OCI-M2 (cell line): ENCODE data around the gene NPAS3.

Source experiments
- DNase-seq: peaks from one replicate; lab custom pipeline; 2025; ENCODE audit not compliant: unreplicated experiment; lab: John Stamatoyannopoulos, UW

The NPAS3 gene

GRCh38 chr14:33165144-33165925, 226.7 kb downstream of the NPAS3 start:
- no peak for DNase-seq

- no peak for DNase-seq
Measured at GRCh38 chr14:33165926-33166289, 227.2 kb downstream of the NPAS3 start.

GRCh38 chr14:33175951-33176350, 237.3 kb downstream of the NPAS3 start:
- DNase-seq: no peak

GRCh38 chr14:33184587-33184986, 245.9 kb downstream of the NPAS3 start:
- DNase-seq: no peak

GRCh38 chr14:33186656-33187055, 248.0 kb downstream of the NPAS3 start:
- no peak for DNase-seq

- DNase-seq: no peak
Measured at GRCh38 chr14:33188880-33189279, 250.2 kb downstream of the NPAS3 start.

GRCh38 chr14:33191855-33192254, 253.2 kb downstream of the NPAS3 start:
- no peak for DNase-seq

- no peak for DNase-seq
Measured at GRCh38 chr14:33194551-33194950, 255.9 kb downstream of the NPAS3 start.

GRCh38 chr14:33198684-33199083, 260.0 kb downstream of the NPAS3 start:
- DNase-seq: no peak

GRCh38 chr14:33201116-33201515, 262.4 kb downstream of the NPAS3 start:
- DNase-seq: no peak

- no peak for DNase-seq
Measured at GRCh38 chr14:33206981-33207380, 268.3 kb downstream of the NPAS3 start.

GRCh38 chr14:33207467-33208017, 268.9 kb downstream of the NPAS3 start:
- no peak for DNase-seq

- no peak for DNase-seq
Measured at GRCh38 chr14:33210311-33210710, 271.6 kb downstream of the NPAS3 start.

GRCh38 chr14:33218026-33218425, 279.3 kb downstream of the NPAS3 start:
- no peak for DNase-seq

- no peak for DNase-seq
Measured at GRCh38 chr14:33219957-33220356, 281.3 kb downstream of the NPAS3 start.

- DNase-seq: no peak
Measured at GRCh38 chr14:33229269-33229929, 290.7 kb downstream of the NPAS3 start.

GRCh38 chr14:33230021-33230420, 291.3 kb downstream of the NPAS3 start:
- DNase-seq: no peak

- DNase-seq: no peak
Measured at GRCh38 chr14:33232031-33232430, 293.4 kb downstream of the NPAS3 start.

- DNase-seq: no peak
Measured at GRCh38 chr14:33237115-33237740, 298.5 kb downstream of the NPAS3 start.

- no peak for DNase-seq
Measured at GRCh38 chr14:33239465-33239864, 300.8 kb downstream of the NPAS3 start.

- no peak for DNase-seq
Measured at GRCh38 chr14:33240466-33240865, 301.8 kb downstream of the NPAS3 start.

GRCh38 chr14:33241331-33241730, 302.7 kb downstream of the NPAS3 start:
- no peak for DNase-seq
